Transverse colon (tissue), 4 donors: Measurements from ENCODE around the gene CD9. TPM values are rescaled to one million over a fixed set of nuclear protein-coding genes. Genes with fewer than 3 reads are reported as not detected.

Experiments used
- DNase-seq: peaks from one replicate; pipeline ENCODE4 v3.0.0-alpha.2; 2019
- H3K27ac ChIP-seq, 4 donors: fragments of 200-600 bp; sonication (generic); 2 replicates each; pipeline ENCODE4 v1.5.1; 2016 to 2018; ENCODE audit warnings: inconsistent platforms in 4 of 4
- H3K27me3 ChIP-seq: fragments of 200-600 bp; sonication (generic); 2 replicates; pipeline ENCODE4 v1.5.1; 2017; ENCODE audit warnings: inconsistent platforms
- H3K36me3 ChIP-seq, 4 donors: fragments of 200-600 bp; sonication (generic); 2 replicates each; pipeline ENCODE4 v1.5.1; 2017 to 2019; ENCODE audit warnings: inconsistent platforms in 4 of 4
- H3K4me1 ChIP-seq, 4 donors: fragments of 200-600 bp; sonication (generic); 2 replicates each; pipeline ENCODE4 v1.5.1; 2017 to 2020; ENCODE audit warnings: inconsistent platforms in 4 of 4
- H3K4me3 ChIP-seq, 4 donors: fragments of 200-600 bp; sonication (generic); 1 replicate in 1 of 4; 2 replicates in 3 of 4; pipeline versions ENCODE4 v1.5.1 to v1.6.1; 2017 to 2019; ENCODE audit warnings: inconsistent platforms in 4 of 4
- H3K9me3 ChIP-seq, 2 donors: fragments of 200-600 bp; sonication (generic); 2 replicates each; pipeline ENCODE4 v1.5.1; 2017 to 2019; ENCODE audit warnings: inconsistent platforms in 2 of 2
- EP300 ChIP-seq: sonication (generic); formaldehyde crosslinking; IDR thresholded peaks from one replicate; pipeline ENCODE4 v1.6.1; 2017; ENCODE audit warnings: antibody characterized with exemption, low read depth
- POLR2A ChIP-seq: fragments of 450-650 bp; IDR thresholded peaks from one replicate; pipeline ENCODE4 v1.6.1; 2016; ENCODE audit warnings: antibody characterized with exemption, mild to moderate bottlenecking, moderate library complexity
- POLR2AphosphoS5 ChIP-seq, 3 donors: sonication (generic); formaldehyde crosslinking; IDR thresholded peaks; one replicate each; pipeline ENCODE4 v1.6.1; 2016; ENCODE audit warnings: antibody characterized with exemption in 3 of 3
- WGBS, 2 donors: methylation state at CpG; one replicate each; pipeline ENCODE4 v1.1.5; 2018; ENCODE audit warnings: low coverage in 1 of 2; 5-methylcytosine and 5-hydroxymethylcytosine counted together
- in situ Hi-C, 4 donors: fragments of 200-750 bp; cut with MboI; loops; one replicate each; pipeline versions ENCODE4 v1.15.0 to v1.15.1; 2017; ENCODE audit warnings: low sequenced_read_pairs in 3 of 4, low pct_ligation_motif_present in 1 of 4, low pct_unique_long_range_greater_than_20kb in 1 of 4
- intact Hi-C: fragments of 100-400 bp; cut with DNase I; formaldehyde crosslinking; loops from one replicate; pipeline ENCODE4 v1.15.1; 2023; ENCODE audit warnings: low total_unique reads
- total RNA-seq, 4 donors: library from RNA; depleted of rRNA; stranded (reverse); fragments of >200 nt; gene quantifications; one replicate each; pipeline ENCODE4 v1.1.0, GENCODE V29; 2016
- TF ChIP-seq, protein P1 (sequence below), 5 experiments: fragments of 200-600 bp in 3 of 5; fragments of 450-650 bp in 2 of 5; sonication (generic) in 3 of 5; IDR thresholded peaks; 1 replicate in 2 of 5; 2 replicates in 3 of 5; pipeline ENCODE4 v1.5.1; 2016 to 2017; ENCODE audit warnings: antibody characterized with exemption in 5 of 5, inconsistent platforms in 3 of 5, mild to moderate bottlenecking in 2 of 5, moderate library complexity in 1 of 5

CD9 gene
- total RNA-seq, 4 donors from 2014 or later, result 207 to 668 (median 481) TPM

GRCh38 chr12:6264402-6265037 is 64.3 kb downstream of the CD9 start:
- WGBS, 2 donors, result 77 to 87% methylated on average over 7 to 11 of the region's 11 CpGs
- TF ChIP-seq POLR2AphosphoS5 (IDR thresholded peaks at IDR 0.05) (no peak), POLR2A (no peak), EP300 (no peak)
- TF ChIP-seq, protein P1, sequence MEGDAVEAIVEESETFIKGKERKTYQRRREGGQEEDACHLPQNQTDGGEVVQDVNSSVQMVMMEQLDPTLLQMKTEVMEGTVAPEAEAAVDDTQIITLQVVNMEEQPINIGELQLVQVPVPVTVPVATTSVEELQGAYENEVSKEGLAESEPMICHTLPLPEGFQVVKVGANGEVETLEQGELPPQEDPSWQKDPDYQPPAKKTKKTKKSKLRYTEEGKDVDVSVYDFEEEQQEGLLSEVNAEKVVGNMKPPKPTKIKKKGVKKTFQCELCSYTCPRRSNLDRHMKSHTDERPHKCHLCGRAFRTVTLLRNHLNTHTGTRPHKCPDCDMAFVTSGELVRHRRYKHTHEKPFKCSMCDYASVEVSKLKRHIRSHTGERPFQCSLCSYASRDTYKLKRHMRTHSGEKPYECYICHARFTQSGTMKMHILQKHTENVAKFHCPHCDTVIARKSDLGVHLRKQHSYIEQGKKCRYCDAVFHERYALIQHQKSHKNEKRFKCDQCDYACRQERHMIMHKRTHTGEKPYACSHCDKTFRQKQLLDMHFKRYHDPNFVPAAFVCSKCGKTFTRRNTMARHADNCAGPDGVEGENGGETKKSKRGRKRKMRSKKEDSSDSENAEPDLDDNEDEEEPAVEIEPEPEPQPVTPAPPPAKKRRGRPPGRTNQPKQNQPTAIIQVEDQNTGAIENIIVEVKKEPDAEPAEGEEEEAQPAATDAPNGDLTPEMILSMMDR (IDR thresholded peaks at IDR 0.05), result no peak
- intact Hi-C loops, result no loop called here
- in situ Hi-C loops, result no loop called here
- Histone ChIP-seq H3K4me1 (peaks cover 0 to 10% (median 4%) of the 10 kb centered on the region in 4 donors), H3K36me3 (no peaks in the 10 kb centered on the region), H3K9me3 (no peaks in the 10 kb centered on the region), H3K4me3 (no peak overlapping the region), H3K27me3 (no peaks in the 10 kb centered on the region), H3K27ac (no peak overlapping the region)
- DNase-seq, result peak; percentile 67

DNA sequence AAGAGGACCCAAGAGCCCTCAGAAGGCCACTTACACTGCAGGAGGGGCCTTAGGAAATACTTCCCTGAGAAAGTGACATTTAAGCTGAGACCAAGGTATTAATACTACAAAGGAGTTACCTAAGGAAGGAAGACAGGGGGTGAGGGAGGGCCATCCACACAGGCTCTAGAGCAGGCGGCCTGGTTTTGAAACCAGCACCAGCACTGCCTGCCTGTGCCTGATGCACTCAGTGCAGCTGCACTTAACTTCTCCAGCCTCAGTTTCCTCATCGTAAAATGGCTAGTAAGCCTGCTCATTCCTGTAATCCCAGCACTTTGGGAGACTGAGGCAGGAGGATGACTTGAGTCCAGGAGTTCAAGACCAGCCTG is 64.8 kb downstream of the CD9 start:
- H3K27me3 ChIP-seq, result no peaks in the 10 kb centered on the region

GRCh38 chr12:6266541-6266966 is 66.4 kb downstream of the CD9 start:
- WGBS, 2 donors, result 80 to 82% methylated on average over 1 to 7 of the region's 7 CpGs
- Histone ChIP-seq H3K27me3 (no peaks in the 10 kb centered on the region), H3K27ac (no peak overlapping the region), H3K4me1 (peaks cover 0 to 10% (median 4%) of the 10 kb centered on the region in 4 donors), H3K4me3 (no peak overlapping the region), H3K9me3 (no peaks in the 10 kb centered on the region), H3K36me3 (no peaks in the 10 kb centered on the region)
- intact Hi-C loops (no loop called here), in situ Hi-C loops (no loop called here)
- DNase-seq, result no peak
- TF ChIP-seq POLR2AphosphoS5 (IDR thresholded peaks at IDR 0.05) (no peak), EP300 (no peak)

More for the DNA sequence above, 64.8 kb downstream of the CD9 start:
- in situ Hi-C loops, result no loop called here
- H3K4me3 ChIP-seq, result no peak overlapping the region
- no peak for TF ChIP-seq EP300
- no peak for TF ChIP-seq POLR2AphosphoS5 (IDR thresholded peaks at IDR 0.05)
- no peak for TF ChIP-seq POLR2A
- TF ChIP-seq, protein P1 (IDR thresholded peaks at IDR 0.05), result no peak
- no peak overlapping the region for H3K27ac ChIP-seq
- intact Hi-C loops, result no loop called here
- H3K4me1 ChIP-seq, result peaks cover 0 to 10% (median 4%) of the 10 kb centered on the region in 4 donors
- 88% methylated on average over 2 of the region's 2 CpGs; no CpG with 5 or more reads in 1 of the 2 donors for WGBS, 2 donors
- H3K9me3 ChIP-seq, result no peaks in the 10 kb centered on the region
- DNase-seq, result no peak
- no peaks in the 10 kb centered on the region for H3K36me3 ChIP-seq

DNA sequence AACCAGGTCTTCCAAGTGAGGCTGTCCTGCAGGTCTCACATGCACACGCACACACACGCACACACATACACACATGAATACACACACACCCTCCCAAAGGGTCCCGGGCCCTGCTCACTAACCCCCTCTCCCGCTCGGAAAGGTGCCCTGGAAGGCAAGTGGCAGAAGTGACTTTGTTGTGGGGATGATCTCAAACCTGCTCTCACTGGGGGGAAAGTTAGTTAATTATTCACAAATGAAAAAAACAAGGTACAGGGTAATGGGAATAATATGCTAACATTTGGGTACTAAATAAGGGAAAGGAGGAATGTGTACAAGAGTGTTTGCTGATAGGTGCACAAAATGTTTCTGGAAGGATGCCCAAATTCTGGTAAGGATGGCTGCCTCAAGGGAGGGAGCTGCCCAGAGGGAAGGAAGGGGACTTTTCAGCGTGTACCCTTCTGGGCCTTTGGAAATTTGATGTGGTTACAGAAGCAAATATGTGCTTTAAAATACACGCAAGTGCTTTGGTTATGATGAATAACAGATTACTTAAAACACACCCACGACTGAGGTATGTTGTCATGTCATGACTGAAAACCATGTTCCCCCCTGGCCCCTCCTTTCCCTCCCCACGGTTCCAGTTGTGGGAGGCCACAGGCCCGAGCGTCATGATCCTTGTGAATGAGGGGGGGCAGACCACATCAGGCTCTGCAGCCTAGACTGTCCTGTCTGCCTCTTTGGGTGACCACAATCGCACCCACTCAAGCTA is 66.9 kb downstream of the CD9 start:
- no peak overlapping the region for H3K27ac ChIP-seq
- in situ Hi-C loops, result no loop called here
- TF ChIP-seq, protein P1 (IDR thresholded peaks at IDR 0.05), result no peak
- no peak for TF ChIP-seq POLR2A
- no peak for TF ChIP-seq POLR2AphosphoS5 (IDR thresholded peaks at IDR 0.05)
- TF ChIP-seq EP300, result no peak
- no peak for DNase-seq
- no peaks in the 10 kb centered on the region for H3K9me3 ChIP-seq
- WGBS, 2 donors, result 73 to 82% methylated on average over 2 to 12 of the region's 12 CpGs
- H3K27me3 ChIP-seq, result no peaks in the 10 kb centered on the region
- intact Hi-C loops, result no loop called here
- no peaks in the 10 kb centered on the region for H3K36me3 ChIP-seq
- H3K4me1 ChIP-seq, result peaks cover 0 to 10% (median 4%) of the 10 kb centered on the region in 4 donors
- no peak overlapping the region for H3K4me3 ChIP-seq
